Endothelial cell of umbilical vein (primary cell): Measurements from ENCODE around the gene ADGRG2. TPM values are rescaled to one million over a fixed set of nuclear protein-coding genes. Genes with fewer than 3 reads are reported as not detected.

Experiments
- BruUV-seq: library from RNA; stranded (reverse); fragments of 400-500 nt; replicated peaks from 2 replicates; lab custom pipeline; 2021; lab: Mats Ljungman, UMichigan
- CTCF ChIA-PET: fragments of 300-600, 350-600 bp; sonication (Branson Sonifier 250); formaldehyde crosslinking; loops from one replicate; lab custom pipeline; 2021; ENCODE audit warnings: antibody characterized with exemption, inconsistent platforms; lab: Charles Lee
- POLR2A ChIA-PET: fragments of 300-600, 350-600 bp; sonication (Branson Sonifier 250); formaldehyde crosslinking; loops from one replicate; lab custom pipeline; 2021; ENCODE audit warnings: antibody characterized with exemption, inconsistent platforms; lab: Charles Lee
- DNase-seq: peaks from one replicate; pipeline ENCODE4 v3.0.0-alpha.2; 2011; ENCODE audit warnings: low read depth, low spot score
- FAIRE-seq: peaks from 2 replicates; lab custom pipeline; 2011; peaks lifted over from hg19 to GRCh38; lab: Jason Lieb, UNC
- H2AFZ ChIP-seq: 2 replicates; pipeline ENCODE4 v1.6.0; 2012; ENCODE audit warnings: low read depth, low read length, control low read depth, inconsistent platforms
- H3K27ac ChIP-seq: 2 replicates; pipeline ENCODE4 v1.5.1; 2011; ENCODE audit warnings: low read depth, mild to moderate bottlenecking, control low read depth, low read length, moderate library complexity; ENCODE audit not compliant: insufficient read depth
- H3K27me3 ChIP-seq, 2 experiments: 2 replicates each; pipeline versions ENCODE4 v1.6.0 to v1.6.1; 2011; ENCODE audit warnings: low read length in 2 of 2, mixed read lengths in 1 of 2; ENCODE audit not compliant: control insufficient read depth in 2 of 2, insufficient read depth in 2 of 2
- H3K36me3 ChIP-seq, 2 experiments: 2 replicates in 1 of 2; 3 replicates in 1 of 2; pipeline ENCODE4 v1.5.1; 2011; ENCODE audit warnings: low read length in 2 of 2, mild to moderate bottlenecking in 1 of 2, moderate library complexity in 1 of 2; ENCODE audit not compliant: control insufficient read depth in 2 of 2, insufficient read depth in 2 of 2; ENCODE audit errors: extremely low read depth in 1 of 2
- H3K4me1 ChIP-seq: 3 replicates; pipeline ENCODE4 v1.5.1; 2011; ENCODE audit warnings: mild to moderate bottlenecking, low read length; ENCODE audit not compliant: control insufficient read depth, insufficient read depth; ENCODE audit errors: extremely low read depth
- H3K4me2 ChIP-seq: 2 replicates; pipeline ENCODE4 v1.6.1; 2011; ENCODE audit warnings: low read length, control low read depth, mixed read lengths; ENCODE audit not compliant: insufficient read depth
- H3K4me3 ChIP-seq, 3 experiments: fragments of 200-600 bp in 1 of 3; sonication (generic), shearing (Covaris generic) in 1 of 3; replicated peaks in 1 of 3; 2 replicates each; pipeline ENCODE4 v1.5.1; 2011 to 2016; ENCODE audit warnings: control low read depth in 3 of 3, low read length in 3 of 3, mild to moderate bottlenecking in 2 of 3, inconsistent platforms in 1 of 3, low read depth in 1 of 3, moderate library complexity in 1 of 3; ENCODE audit not compliant: insufficient read depth in 1 of 3
- H3K79me2 ChIP-seq: 2 replicates; pipeline ENCODE4 v1.6.0; 2012; ENCODE audit warnings: low read length, inconsistent platforms; ENCODE audit not compliant: control insufficient read depth, insufficient read depth
- H3K9ac ChIP-seq: replicated peaks from 2 replicates; pipeline ENCODE3; 2011; ENCODE audit warnings: low read length, control low read depth; ENCODE audit not compliant: insufficient read depth; ENCODE audit errors: extremely low read depth
- H3K9me1 ChIP-seq: replicated peaks from 3 replicates; pipeline ENCODE4 v1.6.0; 2011; ENCODE audit warnings: mild to moderate bottlenecking, low read length; ENCODE audit not compliant: control insufficient read depth, insufficient read depth; ENCODE audit errors: extremely low read depth
- H3K9me3 ChIP-seq: replicated peaks from 2 replicates; pipeline ENCODE4 v1.5.1; 2012; ENCODE audit warnings: low read length, inconsistent platforms; ENCODE audit not compliant: control insufficient read depth, insufficient read depth
- H4K20me1 ChIP-seq: replicated peaks from 2 replicates; pipeline ENCODE3; 2011; ENCODE audit warnings: mild to moderate bottlenecking, low read length; ENCODE audit not compliant: control insufficient read depth, insufficient read depth; ENCODE audit errors: extremely low read depth
- CTCF ChIP-seq, 2 donors: IDR thresholded peaks; 1 replicate in 1 of 2; 2 replicates in 1 of 2; pipeline ENCODE4 v1.5.1; 2011; ENCODE audit warnings: low read length in 2 of 2, mild to moderate bottlenecking in 2 of 2, moderate library complexity in 2 of 2, control low read depth in 1 of 2, inconsistent platforms in 1 of 2, low read depth in 1 of 2; ENCODE audit not compliant: insufficient read depth in 1 of 2; ENCODE audit errors: extremely low read depth in 1 of 2
- EZH2 ChIP-seq: IDR thresholded peaks from 2 replicates; pipeline ENCODE4 v1.6.1; 2012; ENCODE audit warnings: borderline replicate concordance, low read depth, mild to moderate bottlenecking, moderate library complexity, low read length, inconsistent platforms; ENCODE audit not compliant: severe bottlenecking
- FOS ChIP-seq: IDR thresholded peaks from 2 replicates; pipeline ENCODE4 v1.6.1; 2011; ENCODE audit warnings: mild to moderate bottlenecking, low read length, moderate library complexity, borderline replicate concordance; ENCODE audit not compliant: insufficient read depth
- GATA2 ChIP-seq: IDR thresholded peaks from 2 replicates; pipeline ENCODE4 v1.7.0; 2011; ENCODE audit warnings: low read depth, mild to moderate bottlenecking, moderate library complexity, mixed read lengths, low read length; ENCODE audit not compliant: insufficient read length, insufficient read depth
- JUN ChIP-seq: IDR thresholded peaks from 2 replicates; pipeline ENCODE4 v1.6.1; 2011; ENCODE audit warnings: borderline replicate concordance, low read depth; ENCODE audit not compliant: insufficient read length, insufficient read depth
- MAX ChIP-seq: IDR thresholded peaks from 2 replicates; pipeline ENCODE4 v1.6.1; 2011; ENCODE audit not compliant: insufficient read depth, insufficient read length
- MYC ChIP-seq: IDR thresholded peaks from one replicate; pipeline ENCODE4 v1.6.1; 2011; ENCODE audit warnings: mild to moderate bottlenecking, low read depth, low read length
- POLR2A ChIP-seq: IDR thresholded peaks from 2 replicates; pipeline ENCODE4 v1.6.1; 2012; ENCODE audit warnings: low read depth, mild to moderate bottlenecking, control low read depth, low read length
- POLR2AphosphoS5 ChIP-seq: IDR thresholded peaks from 2 replicates; pipeline ENCODE4 v1.6.1; 2012; ENCODE audit warnings: low read depth, mild to moderate bottlenecking, control low read depth, low read length, moderate library complexity; ENCODE audit not compliant: insufficient read depth
- dilution Hi-C: fragments of 300-500 bp; cut with MboI; formaldehyde crosslinking; loops from one replicate; pipeline ENCODE4 v1.15.0; 2019; ENCODE audit warnings: low sequenced_read_pairs; ENCODE audit not compliant: extremely low pct_ligation_motif_present
- intact Hi-C: fragments of 100-400 bp; cut with micrococcal nuclease; formaldehyde crosslinking; loops from one replicate; pipeline ENCODE4 v1.10.0; 2022
- polyA plus RNA-seq, 4 experiments: library from polyadenylated mRNA; depleted of rRNA in 3 of 4; stranded (reverse) in 3 of 4; unstranded in 1 of 4; fragments of >200 nt; gene quantifications; 2 replicates each; pipeline versions ENCODE4 v1.2.1 to v1.2.3, GENCODE V29; 2011 to 2012; ENCODE audit warnings: missing spikeins in 1 of 4
- total RNA-seq: library from RNA; stranded (reverse); gene quantifications from 2 replicates; pipeline ENCODE4 v1.2.3, GENCODE V29; 2021

ADGRG2 gene
- total and polyA plus RNA-seq, 2 donors (not counting 3 experiments of a cell fraction or from before 2014, with no cell fraction given) = not detected

- Histone ChIP-seq H3K9me3 (no peaks in the 10 kb centered on the region), H3K4me3 (no peak overlapping the region), H3K4me2 (no peak overlapping the region), H3K4me1 (no peaks in the 10 kb centered on the region), H3K27ac (no peak overlapping the region), H4K20me1 (no peaks in the 10 kb centered on the region), H2AFZ (no peak overlapping the region), H3K79me2 (no peaks in the 10 kb centered on the region), H3K36me3 (no peaks in the 10 kb centered on the region), H3K9me1 (no peaks in the 10 kb centered on the region), H3K27me3 (no peaks in the 10 kb centered on the region), H3K9ac (no peak overlapping the region)
- intact Hi-C loops = no loop called here
- DNase-seq (no peak), FAIRE-seq (peak; percentile 35)
- no TSS peak for BruUV-seq
- TF ChIP-seq GATA2 (no peak), JUN (no peak), MYC (no peak), FOS (no peak), EZH2 (no peak), CTCF (IDR thresholded peaks at IDR 0.05; ENCODE audit: extremely low read depth in 1 of 2, insufficient read depth in 1 of 2, low read depth in 1 of 2, low read length in 2 of 2) (no peak), POLR2AphosphoS5 (no peak), POLR2A (no peak), MAX (no peak)
- POLR2A ChIA-PET = no interaction called here
- dilution Hi-C loops = no loop called here
- CTCF ChIA-PET = interaction anchor here (0.7 kb wide), 1 partner anchor 385 kb away, joined by 3 read pairs; no protein-coding TSS in a partner anchor
These were observed 172.9 kb downstream of the ADGRG2 start for GRCh38 chrX:18949291-18949943.
